HepG2 (cell line): ENCODE data around the gene DLX6. TPM values are rescaled to one million over a fixed set of nuclear protein-coding genes. Genes with fewer than 3 reads are reported as not detected.

Source experiments
- MAFK ChIP-seq, 2 experiments: IDR thresholded peaks in 1 of 2; conservative IDR thresholded peaks in 1 of 2; 2 replicates each; pipeline ENCODE4 v1.6.1; 2011; ENCODE audit warnings: improper control_type of control experiment in 2 of 2, low read length in 2 of 2
- TCF7L2 ChIP-seq: IDR thresholded peaks from 2 replicates; pipeline ENCODE4 v1.6.1; 2011; ENCODE audit warnings: mild to moderate bottlenecking, low read depth, low read length, moderate library complexity
- TEAD2 ChIP-seq: sonication (generic); formaldehyde crosslinking; IDR thresholded peaks from 2 replicates; pipeline ENCODE4 v1.9.0; 2021; ENCODE audit warnings: missing genetic modification reagents
- ZFP62 ChIP-seq: sonication (generic); formaldehyde crosslinking; IDR thresholded peaks from 2 replicates; pipeline ENCODE4 v1.4.0; 2020; ENCODE audit warnings: missing genetic modification reagents
- ZNF124 ChIP-seq: sonication (generic); formaldehyde crosslinking; IDR thresholded peaks from 2 replicates; pipeline ENCODE4 v1.4.0; 2020; ENCODE audit warnings: missing genetic modification reagents
- ZNF225 ChIP-seq: sonication (generic); formaldehyde crosslinking; IDR thresholded peaks from 2 replicates; pipeline ENCODE4 v1.4.0; 2020; ENCODE audit warnings: mild to moderate bottlenecking, missing genetic modification reagents
- ZNF354B ChIP-seq: sonication (generic); formaldehyde crosslinking; IDR thresholded peaks from 2 replicates; pipeline ENCODE4 v1.8.0; 2022; ENCODE audit warnings: mild to moderate bottlenecking, missing genetic modification reagents
- ZNF446 ChIP-seq: sonication (generic); formaldehyde crosslinking; IDR thresholded peaks from 2 replicates; pipeline ENCODE4 v1.5.0; 2020; ENCODE audit warnings: mild to moderate bottlenecking, missing genetic modification reagents
- ZNF530 ChIP-seq: sonication (generic); formaldehyde crosslinking; IDR thresholded peaks from 2 replicates; pipeline ENCODE4 v1.5.0; 2020; ENCODE audit warnings: low read depth, mild to moderate bottlenecking, missing genetic modification reagents
- ZNF839 ChIP-seq: sonication (generic); formaldehyde crosslinking; IDR thresholded peaks from 2 replicates; pipeline ENCODE4 v1.4.0; 2020; ENCODE audit warnings: missing genetic modification reagents, mild to moderate bottlenecking, borderline replicate concordance
- ZSCAN12 ChIP-seq: sonication (generic); formaldehyde crosslinking; IDR thresholded peaks from 2 replicates; pipeline ENCODE4 v1.9.0; 2021; ENCODE audit warnings: mild to moderate bottlenecking, missing genetic modification reagents
- ZSCAN20 ChIP-seq: sonication (generic); formaldehyde crosslinking; IDR thresholded peaks from 2 replicates; pipeline ENCODE4 v1.4.0; 2020; ENCODE audit warnings: missing genetic modification reagents, mild to moderate bottlenecking, borderline replicate concordance
- polyA plus RNA-seq, 8 experiments: library from polyadenylated mRNA; depleted of rRNA in 3 of 8; stranded (reverse) in 7 of 8; unstranded in 1 of 8; fragments of >200 nt; fragmentation: Illumina TruSeq in 4 of 8; extraction: Trizol in 4 of 8; gene quantifications; 2 replicates each; pipeline versions ENCODE4 v1.2.1 to v1.2.3, GENCODE V29; 2011 to 2016; ENCODE audit warnings: low read depth in 4 of 8, missing spikeins in 1 of 8, mixed read lengths in 1 of 8; ENCODE audit not compliant: insufficient read depth in 1 of 8
- total RNA-seq, 5 experiments: library from RNA; depleted of rRNA; stranded (reverse); fragments of >200 nt; fragmentation: Illumina TruSeq; extraction: Trizol; gene quantifications; 2 replicates each; pipeline ENCODE4 v1.2.3, GENCODE V29; 2016; ENCODE audit warnings: low read depth in 1 of 5
- TF ChIP-seq, protein P1 (sequence below): sonication (generic); formaldehyde crosslinking; IDR thresholded peaks from 2 replicates; pipeline ENCODE4 v1.4.0; 2020; ENCODE audit warnings: mild to moderate bottlenecking, missing genetic modification reagents
- TF ChIP-seq, protein P2 (sequence below): sonication (generic); formaldehyde crosslinking; IDR thresholded peaks from 2 replicates; pipeline ENCODE4 v1.5.0; 2020; ENCODE audit warnings: mild to moderate bottlenecking, missing genetic modification reagents, moderate library complexity
- TF ChIP-seq, protein P3 (sequence below): sonication (generic); formaldehyde crosslinking; IDR thresholded peaks from 2 replicates; pipeline ENCODE4 v1.4.0; 2020; ENCODE audit warnings: mild to moderate bottlenecking, missing genetic modification reagents
- TF ChIP-seq, protein P4 (sequence below), 2 experiments: sonication (generic) in 1 of 2; formaldehyde crosslinking in 1 of 2; IDR thresholded peaks; 2 replicates each; pipeline versions ENCODE4 v1.4.0 to v1.6.1; 2018 to 2020; ENCODE audit warnings: missing genetic modification reagents in 2 of 2, borderline replicate concordance in 1 of 2, low read depth in 1 of 2, mild to moderate bottlenecking in 1 of 2, missing biosample characterization in 1 of 2
- TF ChIP-seq, protein P5 (sequence below): conservative IDR thresholded peaks from 2 replicates; pipeline ENCODE4 v1.6.1; 2018; ENCODE audit warnings: missing genetic modification reagents
- TF ChIP-seq, protein P6 (sequence below): IDR thresholded peaks from 2 replicates; pipeline ENCODE4 v1.6.1; 2016; ENCODE audit warnings: low read depth

The DLX6 gene
- total and polyA plus RNA-seq, 2 of the 13 experiments (the other 11 are each of a cell fraction or from before 2014, with no cell fraction given), result 3.5 to 5.5 TPM

GRCh38 chr7:97006055-97006815 is 882 bp downstream of the DLX6 start (continued):
- TF ChIP-seq, protein P1, sequence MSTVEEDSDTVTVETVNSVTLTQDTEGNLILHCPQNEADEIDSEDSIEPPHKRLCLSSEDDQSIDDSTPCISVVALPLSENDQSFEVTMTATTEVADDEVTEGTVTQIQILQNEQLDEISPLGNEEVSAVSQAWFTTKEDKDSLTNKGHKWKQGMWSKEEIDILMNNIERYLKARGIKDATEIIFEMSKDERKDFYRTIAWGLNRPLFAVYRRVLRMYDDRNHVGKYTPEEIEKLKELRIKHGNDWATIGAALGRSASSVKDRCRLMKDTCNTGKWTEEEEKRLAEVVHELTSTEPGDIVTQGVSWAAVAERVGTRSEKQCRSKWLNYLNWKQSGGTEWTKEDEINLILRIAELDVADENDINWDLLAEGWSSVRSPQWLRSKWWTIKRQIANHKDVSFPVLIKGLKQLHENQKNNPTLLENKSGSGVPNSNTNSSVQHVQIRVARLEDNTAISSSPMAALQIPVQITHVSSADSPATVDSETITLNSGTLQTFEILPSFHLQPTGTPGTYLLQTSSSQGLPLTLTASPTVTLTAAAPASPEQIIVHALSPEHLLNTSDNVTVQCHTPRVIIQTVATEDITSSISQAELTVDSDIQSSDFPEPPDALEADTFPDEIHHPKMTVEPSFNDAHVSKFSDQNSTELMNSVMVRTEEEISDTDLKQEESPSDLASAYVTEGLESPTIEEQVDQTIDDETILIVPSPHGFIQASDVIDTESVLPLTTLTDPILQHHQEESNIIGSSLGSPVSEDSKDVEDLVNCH, result no peak
- TF ChIP-seq ZNF446 (CRISPR knock-in tag) (peak; percentile 61; the same call in 1 of the 2 replicates), TEAD2 (CRISPR knock-in tag) (no peak), ZSCAN20 (CRISPR knock-in tag) (no peak), ZFP62 (CRISPR knock-in tag) (no peak), ZNF354B (no peak), ZNF530 (CRISPR knock-in tag) (no peak; the same call in 1 of the 2 replicates), ZNF839 (CRISPR knock-in tag) (no peak), ZSCAN12 (CRISPR knock-in tag) (no peak), ZNF225 (0 out of 2 replicates have a peak, but pooled peaks have one; percentile 4), ZNF124 (CRISPR knock-in tag) (no peak), MAFK (conservative IDR thresholded peaks at IDR 0.05 in 1 of 2, IDR thresholded peaks at IDR 0.05 in 1 of 2; ENCODE audit: low read length in 2 of 2) (no peak), TCF7L2 (no peak)
- TF ChIP-seq, protein P2, sequence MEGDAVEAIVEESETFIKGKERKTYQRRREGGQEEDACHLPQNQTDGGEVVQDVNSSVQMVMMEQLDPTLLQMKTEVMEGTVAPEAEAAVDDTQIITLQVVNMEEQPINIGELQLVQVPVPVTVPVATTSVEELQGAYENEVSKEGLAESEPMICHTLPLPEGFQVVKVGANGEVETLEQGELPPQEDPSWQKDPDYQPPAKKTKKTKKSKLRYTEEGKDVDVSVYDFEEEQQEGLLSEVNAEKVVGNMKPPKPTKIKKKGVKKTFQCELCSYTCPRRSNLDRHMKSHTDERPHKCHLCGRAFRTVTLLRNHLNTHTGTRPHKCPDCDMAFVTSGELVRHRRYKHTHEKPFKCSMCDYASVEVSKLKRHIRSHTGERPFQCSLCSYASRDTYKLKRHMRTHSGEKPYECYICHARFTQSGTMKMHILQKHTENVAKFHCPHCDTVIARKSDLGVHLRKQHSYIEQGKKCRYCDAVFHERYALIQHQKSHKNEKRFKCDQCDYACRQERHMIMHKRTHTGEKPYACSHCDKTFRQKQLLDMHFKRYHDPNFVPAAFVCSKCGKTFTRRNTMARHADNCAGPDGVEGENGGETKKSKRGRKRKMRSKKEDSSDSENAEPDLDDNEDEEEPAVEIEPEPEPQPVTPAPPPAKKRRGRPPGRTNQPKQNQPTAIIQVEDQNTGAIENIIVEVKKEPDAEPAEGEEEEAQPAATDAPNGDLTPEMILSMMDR (CRISPR knock-in tag), result peak; percentile 47
- TF ChIP-seq, protein P3, sequence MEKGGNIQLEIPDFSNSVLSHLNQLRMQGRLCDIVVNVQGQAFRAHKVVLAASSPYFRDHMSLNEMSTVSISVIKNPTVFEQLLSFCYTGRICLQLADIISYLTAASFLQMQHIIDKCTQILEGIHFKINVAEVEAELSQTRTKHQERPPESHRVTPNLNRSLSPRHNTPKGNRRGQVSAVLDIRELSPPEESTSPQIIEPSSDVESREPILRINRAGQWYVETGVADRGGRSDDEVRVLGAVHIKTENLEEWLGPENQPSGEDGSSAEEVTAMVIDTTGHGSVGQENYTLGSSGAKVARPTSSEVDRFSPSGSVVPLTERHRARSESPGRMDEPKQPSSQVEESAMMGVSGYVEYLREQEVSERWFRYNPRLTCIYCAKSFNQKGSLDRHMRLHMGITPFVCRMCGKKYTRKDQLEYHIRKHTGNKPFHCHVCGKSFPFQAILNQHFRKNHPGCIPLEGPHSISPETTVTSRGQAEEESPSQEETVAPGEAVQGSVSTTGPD, result no peak
- TF ChIP-seq, protein P4, sequence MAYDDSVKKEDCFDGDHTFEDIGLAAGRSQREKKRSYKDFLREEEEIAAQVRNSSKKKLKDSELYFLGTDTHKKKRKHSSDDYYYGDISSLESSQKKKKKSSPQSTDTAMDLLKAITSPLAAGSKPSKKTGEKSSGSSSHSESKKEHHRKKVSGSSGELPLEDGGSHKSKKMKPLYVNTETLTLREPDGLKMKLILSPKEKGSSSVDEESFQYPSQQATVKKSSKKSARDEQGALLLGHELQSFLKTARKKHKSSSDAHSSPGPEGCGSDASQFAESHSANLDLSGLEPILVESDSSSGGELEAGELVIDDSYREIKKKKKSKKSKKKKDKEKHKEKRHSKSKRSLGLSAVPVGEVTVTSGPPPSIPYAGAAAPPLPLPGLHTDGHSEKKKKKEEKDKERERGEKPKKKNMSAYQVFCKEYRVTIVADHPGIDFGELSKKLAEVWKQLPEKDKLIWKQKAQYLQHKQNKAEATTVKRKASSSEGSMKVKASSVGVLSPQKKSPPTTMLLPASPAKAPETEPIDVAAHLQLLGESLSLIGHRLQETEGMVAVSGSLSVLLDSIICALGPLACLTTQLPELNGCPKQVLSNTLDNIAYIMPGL (CRISPR knock-in tag; IDR thresholded peaks at IDR 0.05; ENCODE audit: borderline replicate concordance in 1 of 2, low read depth in 1 of 2), result peak; percentile 62 to 65
- TF ChIP-seq, protein P5, sequence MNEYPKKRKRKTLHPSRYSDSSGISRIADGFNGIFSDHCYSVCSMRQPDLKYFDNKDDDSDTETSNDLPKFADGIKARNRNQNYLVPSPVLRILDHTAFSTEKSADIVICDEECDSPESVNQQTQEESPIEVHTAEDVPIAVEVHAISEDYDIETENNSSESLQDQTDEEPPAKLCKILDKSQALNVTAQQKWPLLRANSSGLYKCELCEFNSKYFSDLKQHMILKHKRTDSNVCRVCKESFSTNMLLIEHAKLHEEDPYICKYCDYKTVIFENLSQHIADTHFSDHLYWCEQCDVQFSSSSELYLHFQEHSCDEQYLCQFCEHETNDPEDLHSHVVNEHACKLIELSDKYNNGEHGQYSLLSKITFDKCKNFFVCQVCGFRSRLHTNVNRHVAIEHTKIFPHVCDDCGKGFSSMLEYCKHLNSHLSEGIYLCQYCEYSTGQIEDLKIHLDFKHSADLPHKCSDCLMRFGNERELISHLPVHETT (CRISPR knock-in tag), result no peak
- TF ChIP-seq, protein P6, sequence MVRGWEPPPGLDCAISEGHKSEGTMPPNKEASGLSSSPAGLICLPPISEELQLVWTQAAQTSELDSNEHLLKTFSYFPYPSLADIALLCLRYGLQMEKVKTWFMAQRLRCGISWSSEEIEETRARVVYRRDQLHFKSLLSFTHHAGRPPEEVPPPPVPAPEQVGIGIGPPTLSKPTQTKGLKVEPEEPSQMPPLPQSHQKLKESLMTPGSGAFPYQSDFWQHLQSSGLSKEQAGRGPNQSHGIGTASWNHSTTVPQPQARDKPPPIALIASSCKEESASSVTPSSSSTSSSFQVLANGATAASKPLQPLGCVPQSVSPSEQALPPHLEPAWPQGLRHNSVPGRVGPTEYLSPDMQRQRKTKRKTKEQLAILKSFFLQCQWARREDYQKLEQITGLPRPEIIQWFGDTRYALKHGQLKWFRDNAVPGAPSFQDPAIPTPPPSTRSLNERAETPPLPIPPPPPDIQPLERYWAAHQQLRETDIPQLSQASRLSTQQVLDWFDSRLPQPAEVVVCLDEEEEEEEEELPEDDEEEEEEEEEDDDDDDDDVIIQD (CRISPR knock-in tag), result no peak
